Tibial nerve (tissue), 4 donors: ENCODE data around the gene AMOTL1. TPM values are rescaled to one million over a fixed set of nuclear protein-coding genes. Genes with fewer than 3 reads are reported as not detected.

Experiments used
- DNase-seq, 2 donors: peaks; one replicate each; pipeline ENCODE4 v3.0.0-alpha.2; 2019; ENCODE audit warnings: low spot score in 2 of 2
- H3K27ac ChIP-seq, 4 donors: fragments of 200-600 bp; sonication (generic) in 3 of 4; one replicate each; pipeline ENCODE4 v1.5.1; 2017 to 2019; ENCODE audit warnings: mild to moderate bottlenecking in 1 of 4
- H3K27me3 ChIP-seq, 2 donors: fragments of 200-600 bp; sonication (generic) in 1 of 2; one replicate each; pipeline versions ENCODE4 v1.5.1 to v1.6.0; 2017 to 2019
- H3K36me3 ChIP-seq, 3 donors: fragments of 200-600 bp; sonication (generic); one replicate each; pipeline ENCODE4 v1.5.1; 2018 to 2019
- H3K4me1 ChIP-seq, 4 donors: fragments of 200-600 bp; sonication (generic) in 3 of 4; one replicate each; pipeline ENCODE4 v1.5.1; 2017 to 2019
- H3K4me3 ChIP-seq, 4 donors: fragments of 200-600 bp; sonication (generic) in 3 of 4; one replicate each; pipeline ENCODE4 v1.5.1; 2017 to 2019; ENCODE audit warnings: mild to moderate bottlenecking in 1 of 4, moderate library complexity in 1 of 4
- H3K9me3 ChIP-seq, 4 donors: fragments of 200-600 bp; sonication (generic) in 3 of 4; one replicate each; pipeline ENCODE4 v1.5.1; 2017 to 2019
- EP300 ChIP-seq, 2 donors: sonication (generic); formaldehyde crosslinking; IDR thresholded peaks; one replicate each; pipeline ENCODE4 v1.6.1; 2017; ENCODE audit warnings: antibody characterized with exemption in 2 of 2, mild to moderate bottlenecking in 1 of 2
- POLR2A ChIP-seq, 2 donors: fragments of 450-650 bp; IDR thresholded peaks; one replicate each; pipeline ENCODE4 v1.6.1; 2017; ENCODE audit warnings: antibody characterized with exemption in 2 of 2, mild to moderate bottlenecking in 2 of 2, moderate library complexity in 2 of 2
- WGBS, 2 donors: methylation state at CpG; one replicate each; pipeline ENCODE4 v1.1.5; 2018; 5-methylcytosine and 5-hydroxymethylcytosine counted together
- total RNA-seq, 4 donors: library from RNA; depleted of rRNA; stranded (reverse); fragments of >200 nt; gene quantifications; one replicate each; pipeline ENCODE4 v1.1.0, GENCODE V29; 2016
- TF ChIP-seq, protein P1 (sequence below), 5 experiments: fragments of 200-600 bp in 3 of 5; fragments of 450-650 bp in 2 of 5; sonication (generic) in 3 of 5; IDR thresholded peaks; one replicate each; pipeline ENCODE4 v1.5.1; 2016 to 2019; ENCODE audit warnings: antibody characterized with exemption in 5 of 5, mild to moderate bottlenecking in 3 of 5, moderate library complexity in 2 of 5

The AMOTL1 gene
- total RNA-seq, 4 donors from 2014 or later = 46.5 to 58.0 (median 51.9) TPM

DNA sequence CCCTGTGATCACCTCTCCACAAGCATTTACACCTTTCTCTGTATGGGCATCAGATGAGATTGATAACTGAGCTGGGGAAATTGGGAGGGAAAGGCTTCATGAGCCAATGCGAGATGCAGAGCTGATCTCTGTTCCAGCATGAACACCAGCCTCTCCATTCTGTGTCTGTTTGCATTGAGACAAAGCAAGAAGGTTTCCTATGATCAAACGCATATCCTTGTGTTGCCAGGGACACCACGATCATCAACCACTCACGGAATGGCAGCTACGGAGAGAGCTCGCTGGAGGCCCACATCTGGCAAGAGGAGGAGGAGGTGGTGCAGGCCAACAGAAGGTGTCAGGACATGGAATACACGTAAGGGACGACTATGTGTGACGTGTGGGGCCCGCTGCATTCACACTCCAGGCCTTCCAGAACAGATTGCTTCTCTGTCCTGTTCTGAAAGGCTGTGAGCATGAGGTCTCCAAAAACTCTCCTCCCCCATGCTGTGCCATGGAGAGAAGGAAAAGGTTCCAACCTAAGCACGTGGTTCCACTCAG, 96.4 kb downstream of the AMOTL1 start:
- H3K27me3 ChIP-seq = no peaks in the 10 kb centered on the region
- H3K4me3 ChIP-seq = no peak overlapping the region
- no peak overlapping the region for H3K27ac ChIP-seq
- no peaks in the 10 kb centered on the region for H3K4me1 ChIP-seq
- TF ChIP-seq EP300 (IDR thresholded peaks at IDR 0.05) = no peak
- TF ChIP-seq, protein P1, sequence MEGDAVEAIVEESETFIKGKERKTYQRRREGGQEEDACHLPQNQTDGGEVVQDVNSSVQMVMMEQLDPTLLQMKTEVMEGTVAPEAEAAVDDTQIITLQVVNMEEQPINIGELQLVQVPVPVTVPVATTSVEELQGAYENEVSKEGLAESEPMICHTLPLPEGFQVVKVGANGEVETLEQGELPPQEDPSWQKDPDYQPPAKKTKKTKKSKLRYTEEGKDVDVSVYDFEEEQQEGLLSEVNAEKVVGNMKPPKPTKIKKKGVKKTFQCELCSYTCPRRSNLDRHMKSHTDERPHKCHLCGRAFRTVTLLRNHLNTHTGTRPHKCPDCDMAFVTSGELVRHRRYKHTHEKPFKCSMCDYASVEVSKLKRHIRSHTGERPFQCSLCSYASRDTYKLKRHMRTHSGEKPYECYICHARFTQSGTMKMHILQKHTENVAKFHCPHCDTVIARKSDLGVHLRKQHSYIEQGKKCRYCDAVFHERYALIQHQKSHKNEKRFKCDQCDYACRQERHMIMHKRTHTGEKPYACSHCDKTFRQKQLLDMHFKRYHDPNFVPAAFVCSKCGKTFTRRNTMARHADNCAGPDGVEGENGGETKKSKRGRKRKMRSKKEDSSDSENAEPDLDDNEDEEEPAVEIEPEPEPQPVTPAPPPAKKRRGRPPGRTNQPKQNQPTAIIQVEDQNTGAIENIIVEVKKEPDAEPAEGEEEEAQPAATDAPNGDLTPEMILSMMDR (IDR thresholded peaks at IDR 0.05) = no peak
- no peak for TF ChIP-seq POLR2A (IDR thresholded peaks at IDR 0.05)
- no peaks in the 10 kb centered on the region for H3K9me3 ChIP-seq
- no peak for DNase-seq
- peaks cover under 1 to 88% (median 5%) of the 10 kb centered on the region in 3 donors for H3K36me3 ChIP-seq
- 89 to 90% methylated on average over 11 of the region's 11 CpGs for WGBS, 2 donors

DNA sequence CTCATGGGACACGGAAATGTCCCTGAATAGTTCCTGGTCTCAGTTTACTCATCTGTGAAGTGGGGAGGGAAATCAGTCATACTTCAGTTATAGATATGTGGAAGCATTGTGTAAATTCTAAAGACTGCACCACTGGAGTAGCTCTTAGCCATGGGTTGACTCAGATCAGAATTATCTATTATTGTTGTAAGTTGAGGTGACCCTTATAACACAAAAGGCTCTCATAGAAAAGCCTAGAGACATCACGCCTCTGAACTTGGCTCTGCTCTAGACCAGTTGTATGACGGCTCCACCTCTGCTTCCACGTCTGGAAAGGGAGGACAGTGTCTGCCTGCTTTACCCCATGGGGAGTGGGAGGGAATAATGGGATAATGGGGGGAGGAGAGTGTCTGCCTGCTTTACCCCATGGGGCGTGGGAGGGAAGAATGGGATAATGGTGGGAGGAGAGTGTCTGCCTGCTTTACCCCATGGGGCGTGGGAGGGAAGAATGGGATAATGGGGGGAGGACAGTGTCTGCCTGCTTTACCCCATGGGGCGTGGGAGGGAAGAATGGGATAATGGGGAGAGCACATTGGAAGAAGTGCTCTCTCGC, 98.2 kb downstream of the AMOTL1 start:
- TF ChIP-seq POLR2A (IDR thresholded peaks at IDR 0.05) (no peak), EP300 (IDR thresholded peaks at IDR 0.05) (no peak)
- TF ChIP-seq, protein P1 (IDR thresholded peaks at IDR 0.05) = no peak
- Histone ChIP-seq H3K36me3 (peaks cover 0 to 88% (median 5%) of the 10 kb centered on the region in 3 donors), H3K27ac (no peak overlapping the region), H3K4me1 (no peaks in the 10 kb centered on the region), H3K9me3 (no peaks in the 10 kb centered on the region), H3K4me3 (no peak overlapping the region), H3K27me3 (no peaks in the 10 kb centered on the region)
- DNase-seq = no peak
- WGBS, 2 donors = 66 to 68% methylated on average over 8 of the region's 8 CpGs

DNA sequence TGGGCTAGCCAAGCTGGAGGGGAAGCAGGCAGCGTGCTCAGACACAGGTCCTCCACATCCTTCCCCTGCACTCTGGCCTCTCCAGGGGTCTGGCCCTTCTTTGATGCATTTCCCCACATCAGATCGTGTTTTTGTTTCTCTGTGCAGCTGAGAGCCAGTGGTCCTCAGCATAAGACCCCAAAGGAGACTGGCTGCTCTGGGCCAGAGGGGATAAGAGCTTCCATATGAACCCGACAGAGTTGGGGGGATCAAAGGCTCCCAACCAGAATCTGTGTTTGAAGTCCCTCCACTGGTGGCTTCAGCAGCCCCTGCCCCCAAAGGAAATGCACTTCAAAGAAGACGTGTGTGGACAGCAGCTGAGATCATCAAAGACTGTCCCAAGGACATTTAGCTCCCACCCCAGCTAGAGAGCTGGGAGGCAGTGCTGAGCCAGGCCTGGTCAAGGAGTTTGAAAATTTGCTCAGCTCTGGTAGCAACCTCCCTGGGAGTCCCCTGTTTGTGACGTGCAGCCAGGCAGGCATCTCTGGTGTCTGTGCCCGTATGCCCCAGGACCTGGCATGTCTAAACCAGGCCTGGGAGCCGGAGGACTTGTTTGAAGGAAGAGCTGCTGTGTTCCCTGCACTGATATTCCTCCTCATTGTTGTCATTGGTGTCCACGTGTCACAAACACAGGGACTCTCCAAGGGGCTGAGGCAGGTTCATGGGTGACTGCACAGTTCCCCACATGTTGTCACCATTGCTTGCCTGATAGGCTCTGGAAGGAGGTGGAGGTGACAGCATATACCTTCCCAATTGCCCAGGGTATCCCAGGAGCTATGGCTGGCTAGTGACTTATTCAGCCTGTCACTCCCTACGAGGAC, 99.0 kb downstream of the AMOTL1 start:
- no peak for DNase-seq
- peaks cover 0 to 88% (median 5%) of the 10 kb centered on the region in 3 donors for H3K36me3 ChIP-seq
- no peaks in the 10 kb centered on the region for H3K9me3 ChIP-seq
- H3K4me1 ChIP-seq = no peaks in the 10 kb centered on the region
- no peak for TF ChIP-seq EP300 (IDR thresholded peaks at IDR 0.05)
- TF ChIP-seq POLR2A (IDR thresholded peaks at IDR 0.05) = no peak
- TF ChIP-seq, protein P1 (IDR thresholded peaks at IDR 0.05) = no peak
- H3K4me3 ChIP-seq = no peak overlapping the region
- no peaks in the 10 kb centered on the region for H3K27me3 ChIP-seq
- H3K27ac ChIP-seq = no peak overlapping the region
- 74 to 79% methylated on average over 9 of the region's 9 CpGs for WGBS, 2 donors

DNA sequence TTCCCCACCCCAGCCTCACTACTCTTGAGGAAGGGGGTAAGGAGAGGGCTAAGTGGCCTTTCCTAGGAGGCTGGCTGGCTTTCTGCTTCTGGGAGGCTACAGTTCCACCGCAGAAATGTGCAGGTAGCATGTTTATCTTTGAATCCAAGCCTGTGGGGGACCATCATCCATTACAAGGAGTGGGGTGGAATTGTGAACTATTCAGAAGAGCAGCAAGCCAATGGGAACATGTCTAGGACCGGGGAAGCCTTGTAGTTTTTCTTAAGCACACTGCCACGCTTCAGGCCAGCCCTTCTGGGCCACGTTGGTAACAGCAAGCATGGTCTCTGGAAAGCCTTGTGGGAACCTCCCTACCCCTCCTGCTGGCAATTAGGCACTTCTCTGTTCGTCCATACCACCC, 100.3 kb downstream of the AMOTL1 start:
- no peak for DNase-seq
- no peaks in the 10 kb centered on the region for H3K27me3 ChIP-seq
- peaks cover 0 to 3% (median 0%) of the 10 kb centered on the region in 4 donors for H3K4me1 ChIP-seq
- TF ChIP-seq EP300 (IDR thresholded peaks at IDR 0.05) = no peak
- TF ChIP-seq POLR2A (IDR thresholded peaks at IDR 0.05) = no peak
- TF ChIP-seq, protein P1 (IDR thresholded peaks at IDR 0.05) = no peak
- H3K9me3 ChIP-seq = no peaks in the 10 kb centered on the region
- peaks cover 0 to 95% (median 5%) of the 10 kb centered on the region in 3 donors for H3K36me3 ChIP-seq
- no peak overlapping the region for H3K27ac ChIP-seq
- whole genome bisulfite sequencing, 2 donors = 73 to 78% methylated on average over 5 of the region's 5 CpGs
- H3K4me3 ChIP-seq = no peak overlapping the region

DNA sequence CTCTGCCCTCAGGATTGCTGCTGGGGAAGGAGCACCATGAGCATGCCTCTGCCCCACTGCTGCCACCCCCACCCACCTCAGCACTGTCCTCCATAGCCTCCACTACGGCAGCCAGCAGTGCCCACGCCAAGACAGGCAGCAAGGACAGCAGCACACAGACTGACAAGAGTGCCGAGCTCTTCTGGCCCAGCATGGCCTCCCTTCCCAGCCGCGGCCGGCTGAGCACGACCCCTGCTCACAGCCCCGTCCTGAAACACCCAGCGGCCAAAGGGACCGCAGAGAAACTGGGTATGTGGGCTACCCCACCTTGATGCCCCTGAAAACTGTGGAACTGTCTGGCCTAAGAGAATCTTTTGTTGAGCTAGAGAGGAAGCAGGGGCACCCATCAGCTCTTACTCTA, 101.0 kb downstream of the AMOTL1 start:
- Histone ChIP-seq H3K27me3 (no peaks in the 10 kb centered on the region), H3K27ac (no peak overlapping the region), H3K4me3 (no peak overlapping the region), H3K9me3 (no peaks in the 10 kb centered on the region), H3K4me1 (peaks cover 0 to 10% (median 0%) of the 10 kb centered on the region in 4 donors), H3K36me3 (peaks cover 0 to 92% (median 5%) of the 10 kb centered on the region in 3 donors)
- TF ChIP-seq POLR2A (IDR thresholded peaks at IDR 0.05) = no peak
- no peak for TF ChIP-seq EP300 (IDR thresholded peaks at IDR 0.05)
- TF ChIP-seq, protein P1 (IDR thresholded peaks at IDR 0.05) = no peak
- no peak for DNase-seq
- 93 to 98% methylated on average over 10 of the region's 10 CpGs for WGBS, 2 donors
